Psoas muscle (tissue), 8 donors: Measurements from ENCODE around the gene SLC12A6. TPM values are rescaled to one million over a fixed set of nuclear protein-coding genes. Genes with fewer than 3 reads are reported as not detected.
A peak's percentile ranks its signal among the peaks of the same experiment; 100 is the strongest.

Source experiments
- ATAC-seq, 4 donors: fragments of 200-7000 bp; cut with Tn5 transposase; one replicate each; pipeline ENCODE4 v1.9.1; 2020; ENCODE audit warnings: moderate library complexity in 3 of 4, mild to moderate bottlenecking in 2 of 4
- DNase-seq, 2 donors: peaks; one replicate each; pipeline ENCODE4 v3.0.0-alpha.2; 2020
- H3K27ac ChIP-seq: fragments of 200-600 bp; one replicate; pipeline ENCODE4 v1.8.0; 2022
- H3K27me3 ChIP-seq, 3 donors: fragments of 200-600 bp in 1 of 3; one replicate each; pipeline versions ENCODE4 v1.6.1 to v1.8.0; 2013 to 2022; ENCODE audit warnings: low read length in 2 of 3, mild to moderate bottlenecking in 2 of 3, moderate library complexity in 1 of 3; ENCODE audit not compliant: insufficient read depth in 3 of 3
- H3K36me3 ChIP-seq, 2 donors: fragments of 200-600 bp in 1 of 2; one replicate each; pipeline versions ENCODE4 v1.6.1 to v1.8.0; 2013 to 2022; ENCODE audit warnings: low read depth in 1 of 2, mild to moderate bottlenecking in 1 of 2, moderate library complexity in 1 of 2; ENCODE audit not compliant: insufficient read depth in 1 of 2
- H3K4me1 ChIP-seq: fragments of 200-600 bp; one replicate; pipeline ENCODE4 v1.8.0; 2022
- H3K4me3 ChIP-seq: fragments of 200-600 bp; one replicate; pipeline ENCODE4 v1.8.0; 2022; ENCODE audit warnings: mild to moderate bottlenecking
- H3K9me3 ChIP-seq: fragments of 200-600 bp; one replicate; pipeline ENCODE4 v1.8.0; 2022
- WGBS, 3 donors: extraction: QIAGEN DNeasy Blood & Tissue Kit; methylation state at CpG; one replicate each; pipeline versions ENCODE4 v1.1.6 to v1.1.7; 2013; 5-methylcytosine and 5-hydroxymethylcytosine counted together
- intact Hi-C, 2 donors: fragments of 100-400 bp; cut with DNase I; formaldehyde crosslinking; loops; one replicate each; pipeline versions ENCODE4 v1.11.0 to v1.14.2; 2022
- polyA plus RNA-seq, 3 donors: library from polyadenylated mRNA; stranded (reverse); fragments of 200-250 nt; gene quantifications; one replicate each; pipeline ENCODE4 v1.2.3, GENCODE V29; 2013
- total RNA-seq, 4 donors: library from RNA; stranded (reverse); fragmentation: NEBNext Ultra II Directional in 2 of 4; extraction: Animal tissue kit (Norgen Biotek cat#: 25700) in 2 of 4; gene quantifications; one replicate each; pipeline versions ENCODE4 v1.2.1 to v1.2.4, GENCODE V29; 2021 to 2023
- TF ChIP-seq, protein P1 (sequence below): fragments of 200-600 bp; IDR thresholded peaks from one replicate; pipeline ENCODE4 v1.8.0; 2022; ENCODE audit warnings: antibody characterized with exemption
- donor health status: healthy with polysubstance abuse.
- donor health status: DM: no; HTN: no; CAD: no; lungs with moderate emphysema.
- donor health status: Bipolar disorder and iron deficiency.
- donor health status: healthy.
- donor health status: DM: yes; HTN: yes; CAD: no.
- donor health status: DM: no; HTN: no; CAD: no.
- donor health status: DM: no; HTN: no; CAD: no.
- donor health status: DM: yes; HTN: yes; CAD: no.

Gene SLC12A6
- total and polyA plus RNA-seq, 7 donors, result 2.3 to 22.1 (median 12.3) TPM

DNA sequence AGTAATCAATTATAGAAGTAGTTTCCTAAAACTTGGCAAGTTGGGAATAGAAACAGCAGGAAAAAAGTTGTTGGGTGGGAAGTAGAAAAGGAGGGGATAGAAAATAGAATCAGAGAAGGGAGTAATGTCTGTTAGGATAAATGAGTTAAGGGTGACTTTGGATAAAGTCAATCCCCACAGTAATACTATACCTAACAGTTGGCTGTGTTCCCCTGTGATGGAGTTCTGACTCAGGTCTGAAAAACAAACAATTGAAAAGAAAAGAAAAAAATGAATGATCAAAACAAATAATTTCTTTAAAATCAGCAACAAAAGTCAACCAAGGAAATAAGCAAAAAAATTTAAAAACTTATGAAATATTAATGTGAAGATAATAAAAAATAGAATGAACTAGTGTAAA is 62.4 kb downstream of the SLC12A6 start:
- TF ChIP-seq, protein P1, sequence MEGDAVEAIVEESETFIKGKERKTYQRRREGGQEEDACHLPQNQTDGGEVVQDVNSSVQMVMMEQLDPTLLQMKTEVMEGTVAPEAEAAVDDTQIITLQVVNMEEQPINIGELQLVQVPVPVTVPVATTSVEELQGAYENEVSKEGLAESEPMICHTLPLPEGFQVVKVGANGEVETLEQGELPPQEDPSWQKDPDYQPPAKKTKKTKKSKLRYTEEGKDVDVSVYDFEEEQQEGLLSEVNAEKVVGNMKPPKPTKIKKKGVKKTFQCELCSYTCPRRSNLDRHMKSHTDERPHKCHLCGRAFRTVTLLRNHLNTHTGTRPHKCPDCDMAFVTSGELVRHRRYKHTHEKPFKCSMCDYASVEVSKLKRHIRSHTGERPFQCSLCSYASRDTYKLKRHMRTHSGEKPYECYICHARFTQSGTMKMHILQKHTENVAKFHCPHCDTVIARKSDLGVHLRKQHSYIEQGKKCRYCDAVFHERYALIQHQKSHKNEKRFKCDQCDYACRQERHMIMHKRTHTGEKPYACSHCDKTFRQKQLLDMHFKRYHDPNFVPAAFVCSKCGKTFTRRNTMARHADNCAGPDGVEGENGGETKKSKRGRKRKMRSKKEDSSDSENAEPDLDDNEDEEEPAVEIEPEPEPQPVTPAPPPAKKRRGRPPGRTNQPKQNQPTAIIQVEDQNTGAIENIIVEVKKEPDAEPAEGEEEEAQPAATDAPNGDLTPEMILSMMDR, result no peak
- intact Hi-C loops, result no loop called here
- no peak overlapping the region for H3K27ac ChIP-seq
- DNase-seq, result no peak
- H3K9me3 ChIP-seq, result no peaks in the 10 kb centered on the region
- H3K4me1 ChIP-seq, result no peaks in the 10 kb centered on the region
- no peak overlapping the region for H3K4me3 ChIP-seq
- H3K36me3 ChIP-seq, result no peaks in the 10 kb centered on the region
- no peaks in the 10 kb centered on the region for H3K27me3 ChIP-seq
- no peak for ATAC-seq

DNA sequence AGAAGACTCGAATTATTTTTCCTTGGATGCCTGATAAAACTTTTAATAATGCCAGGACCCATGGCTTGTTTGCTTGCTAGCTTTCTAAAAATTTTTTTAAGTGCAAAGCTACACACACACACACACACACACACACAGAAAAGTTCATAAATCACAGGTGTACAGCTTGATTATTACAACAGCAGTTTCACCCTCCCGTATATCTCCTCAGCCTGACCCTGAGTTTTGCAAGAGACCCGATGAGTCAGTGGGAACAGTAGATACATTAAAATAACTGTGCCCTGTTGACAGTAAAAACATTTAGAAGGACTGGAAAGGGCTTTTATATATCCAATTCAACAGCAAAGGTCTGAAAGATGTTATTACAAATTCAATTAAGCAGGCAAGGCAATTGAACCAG is 66.1 kb downstream of the SLC12A6 start:
- no peaks in the 10 kb centered on the region for H3K9me3 ChIP-seq
- no peak overlapping the region for H3K4me3 ChIP-seq
- no peaks in the 10 kb centered on the region for H3K27me3 ChIP-seq
- ATAC-seq, result peak; percentile 71 to 91 (median 88)
- no peaks in the 10 kb centered on the region for H3K36me3 ChIP-seq
- TF ChIP-seq, protein P1, result no peak
- H3K4me1 ChIP-seq, result no peaks in the 10 kb centered on the region
- no peak overlapping the region for H3K27ac ChIP-seq
- 68 to 72% (median 70%) methylated on average over 3 of the region's 3 CpGs for WGBS, 3 donors
- no peak for DNase-seq
- intact Hi-C loops, result no loop called here

DNA sequence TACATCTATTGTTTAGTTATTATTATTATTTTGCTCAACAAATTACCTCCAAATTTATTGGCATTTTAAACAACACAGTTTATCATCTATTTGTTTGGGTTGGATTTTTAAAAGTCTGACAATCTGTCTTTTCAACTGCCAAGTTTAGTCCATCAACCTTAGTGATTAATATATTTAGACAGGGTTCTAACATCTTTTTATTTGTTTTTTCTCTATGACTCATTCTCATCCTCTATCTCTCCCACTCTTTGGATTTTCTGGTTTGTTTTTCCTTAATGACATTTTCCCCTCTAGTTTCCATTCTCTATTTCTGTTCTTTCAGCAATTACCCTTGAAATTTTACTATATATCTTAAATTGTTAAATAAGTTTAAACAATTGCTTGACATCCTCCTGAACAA is 70.8 kb downstream of the SLC12A6 start:
- intact Hi-C loops, result no loop called here
- no peak for ATAC-seq
- H3K9me3 ChIP-seq, result no peaks in the 10 kb centered on the region
- no peak overlapping the region for H3K27ac ChIP-seq
- H3K4me3 ChIP-seq, result no peak overlapping the region
- no peak for DNase-seq
- no peaks in the 10 kb centered on the region for H3K27me3 ChIP-seq
- TF ChIP-seq, protein P1, result no peak
- no peaks in the 10 kb centered on the region for H3K4me1 ChIP-seq
- H3K36me3 ChIP-seq, result no peaks in the 10 kb centered on the region

DNA sequence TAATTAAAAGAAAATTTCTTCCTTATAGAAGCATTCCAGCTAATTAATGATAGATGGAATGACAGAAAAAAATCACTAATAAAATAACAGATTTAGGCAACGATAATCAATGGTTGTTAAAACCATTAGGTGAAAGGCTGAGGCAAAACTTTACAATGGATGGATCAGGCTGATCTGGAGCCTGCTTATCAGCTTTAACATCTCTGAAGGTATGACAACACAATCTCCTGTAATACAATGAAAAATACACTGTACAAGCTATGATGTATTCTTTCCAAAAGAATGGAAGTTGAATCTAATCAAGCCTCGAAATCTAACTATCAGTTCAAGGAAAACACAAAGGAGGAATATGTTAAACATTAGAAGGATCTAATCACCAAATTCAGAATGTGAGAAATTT is 73.5 kb downstream of the SLC12A6 start:
- Histone ChIP-seq H3K4me3 (no peak overlapping the region), H3K27me3 (no peaks in the 10 kb centered on the region), H3K9me3 (no peaks in the 10 kb centered on the region), H3K36me3 (peaks cover 0 to 6% of the 10 kb centered on the region in 2 donors), H3K4me1 (no peaks in the 10 kb centered on the region), H3K27ac (no peak overlapping the region)
- TF ChIP-seq, protein P1, result no peak
- ATAC-seq (no peak), DNase-seq (no peak)
- WGBS, 3 donors, result 79 to 85% (median 84%) methylated on average over 2 of the region's 2 CpGs
- intact Hi-C loops, result no loop called here

DNA sequence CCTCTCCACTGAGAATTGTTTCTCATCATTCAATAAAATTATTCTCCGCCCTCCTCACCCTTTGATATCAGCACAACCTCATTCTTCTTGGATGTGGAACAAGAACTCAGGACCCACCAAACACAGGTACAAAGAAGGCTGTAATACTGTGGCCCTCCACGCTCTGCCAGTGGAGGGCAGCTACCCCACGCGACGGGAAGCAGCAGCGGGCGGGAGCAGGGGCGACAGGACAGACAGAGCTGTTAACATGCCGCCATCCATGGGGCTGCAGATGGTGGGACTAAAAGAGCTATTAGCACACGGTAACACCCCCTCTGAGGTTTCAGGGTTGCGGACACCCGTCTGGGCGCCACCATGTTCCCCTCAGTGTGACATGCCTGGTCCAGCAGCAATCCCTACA is 75.2 kb downstream of the SLC12A6 start:
- 92 to 98% (median 94%) methylated on average over 13 of the region's 13 CpGs for WGBS, 3 donors
- H3K9me3 ChIP-seq, result no peaks in the 10 kb centered on the region
- DNase-seq, result no peak
- no peak overlapping the region for H3K27ac ChIP-seq
- H3K4me3 ChIP-seq, result no peak overlapping the region
- intact Hi-C loops, result no loop called here
- no peaks in the 10 kb centered on the region for H3K27me3 ChIP-seq
- no peak for ATAC-seq
- peaks cover 2 to 20% of the 10 kb centered on the region in 2 donors for H3K36me3 ChIP-seq
- no peaks in the 10 kb centered on the region for H3K4me1 ChIP-seq
- TF ChIP-seq, protein P1, result no peak
